ENCODE measurements around the gene EYS.

EYS gene

DNA sequence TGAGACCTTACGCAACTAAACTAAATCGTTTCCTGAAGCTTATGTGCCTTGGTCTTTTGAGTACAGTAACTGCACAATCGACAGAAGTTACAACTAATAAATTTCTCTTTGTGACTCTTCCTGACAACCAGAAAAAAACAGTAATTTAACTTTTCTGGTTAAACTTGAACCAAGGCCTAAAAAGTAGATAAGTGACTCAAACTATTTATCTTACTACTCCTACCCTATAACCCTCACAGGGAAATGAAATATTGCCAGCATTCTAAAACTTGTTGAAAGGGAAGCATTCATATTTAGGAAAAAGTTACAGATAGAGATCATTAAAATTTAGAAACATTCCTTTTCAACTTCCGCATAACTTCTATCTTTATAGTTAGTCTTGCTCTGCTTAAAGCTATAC is 1034.4 kb downstream of the EYS start:
- DNase-seq (ENCODE audit: low spot score) (no peak), FAIRE-seq (no peak)

DNA sequence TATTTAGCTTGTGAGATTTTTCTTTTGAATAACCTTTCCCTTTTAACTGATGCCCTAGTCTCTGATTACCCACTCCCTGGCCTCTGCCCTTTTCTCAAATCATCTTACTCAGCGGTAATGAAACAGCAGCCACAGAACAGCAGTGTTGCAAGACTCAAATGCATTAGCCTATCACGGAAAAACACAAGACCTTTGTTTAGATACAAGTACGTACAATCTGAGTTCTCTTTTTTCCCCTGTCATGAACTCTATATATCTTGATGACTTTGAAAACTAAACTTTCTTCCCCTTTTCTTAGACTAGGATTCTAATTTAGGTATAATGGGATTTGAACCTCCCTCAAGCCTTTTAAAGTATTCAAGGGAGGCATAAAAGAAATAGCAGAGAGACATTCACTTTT is 1034.9 kb downstream of the EYS start:
- DNase-seq (ENCODE audit: low spot score), result no peak
- no peak for FAIRE-seq

DNA sequence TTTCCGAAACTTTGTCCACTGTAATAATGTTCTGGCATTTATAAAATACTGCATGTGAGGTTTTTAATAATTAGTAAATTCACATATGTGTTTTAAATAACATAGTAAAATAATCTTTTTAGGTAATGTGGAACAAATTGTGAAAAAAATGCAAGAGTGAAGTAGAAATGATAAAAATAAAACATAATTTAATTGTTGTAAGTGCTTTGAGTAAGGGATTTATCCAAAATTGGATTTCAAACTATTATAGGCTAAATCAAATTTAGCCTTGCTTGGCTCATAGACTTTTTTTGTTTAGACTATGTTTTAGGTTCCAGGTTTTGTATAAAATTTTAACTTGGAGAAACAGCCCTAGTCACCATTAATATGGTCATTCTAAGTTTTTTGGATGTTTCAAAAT is 1041.9 kb downstream of the EYS start:
- FAIRE-seq (no peak), DNase-seq (ENCODE audit: low spot score) (no peak)

DNA sequence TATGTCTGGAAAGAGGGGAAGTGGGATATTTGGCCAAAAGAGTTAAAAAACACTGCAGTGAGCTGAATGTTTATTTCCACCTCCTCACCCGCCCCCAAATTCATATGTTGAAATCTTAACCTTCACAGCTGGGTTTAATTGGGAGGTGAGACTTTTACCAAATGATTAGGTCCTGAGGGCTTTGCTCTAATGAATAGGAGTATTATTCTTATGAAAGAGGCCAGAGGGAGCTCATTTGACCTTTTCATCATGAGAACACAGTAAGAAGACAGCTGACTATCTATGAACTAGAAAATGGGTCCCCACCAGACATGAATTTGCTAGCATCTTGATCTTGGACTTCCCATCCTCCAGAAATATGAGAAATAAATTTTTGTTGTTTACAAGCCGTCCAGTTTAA is 1042.5 kb downstream of the EYS start:
- no peak for FAIRE-seq

DNA sequence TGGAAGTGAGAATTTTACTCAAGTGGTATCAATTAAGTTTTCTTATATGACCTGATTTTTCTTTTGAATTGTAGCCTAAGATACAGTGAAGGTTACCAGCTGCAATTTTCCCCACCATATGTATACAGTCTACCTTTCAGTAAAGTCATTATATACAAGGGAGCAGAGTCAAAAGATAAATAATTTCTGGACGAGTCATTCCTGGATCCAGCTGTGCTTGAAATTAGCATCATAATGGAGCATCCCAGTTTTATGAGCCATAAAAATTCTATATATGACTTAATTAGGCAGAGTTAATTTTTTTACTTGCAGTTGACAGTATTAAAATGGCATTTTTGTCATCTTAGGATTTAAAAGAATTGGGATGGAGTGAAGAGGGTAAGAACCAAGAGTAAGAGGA is 1063.0 kb downstream of the EYS start:
- FAIRE-seq (no peak), DNase-seq (ENCODE audit: low spot score) (no peak)

More for the DNA sequence above, 1042.5 kb downstream of the EYS start:
- DNase-seq (ENCODE audit: low spot score), result no peak

DNA sequence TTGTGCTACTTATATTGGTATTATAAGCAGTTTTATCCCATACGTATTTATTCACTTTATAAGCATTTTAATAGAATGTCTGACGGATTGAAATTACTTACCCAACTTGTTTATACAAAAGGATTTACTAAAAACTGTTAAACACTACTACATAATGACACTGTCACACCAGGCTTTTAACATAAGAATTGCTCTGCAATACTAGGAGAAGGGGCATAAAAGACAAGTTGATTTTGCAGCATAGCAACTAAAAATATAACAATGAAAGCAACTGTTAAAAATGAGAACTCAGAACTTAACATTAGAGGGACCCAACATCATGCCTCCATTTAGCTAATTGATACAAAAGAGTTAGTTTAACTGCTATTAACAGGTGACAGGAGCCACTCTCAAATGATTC is 1076.1 kb downstream of the EYS start:
- DNase-seq (ENCODE audit: low spot score) (no peak), FAIRE-seq (no peak)

DNA sequence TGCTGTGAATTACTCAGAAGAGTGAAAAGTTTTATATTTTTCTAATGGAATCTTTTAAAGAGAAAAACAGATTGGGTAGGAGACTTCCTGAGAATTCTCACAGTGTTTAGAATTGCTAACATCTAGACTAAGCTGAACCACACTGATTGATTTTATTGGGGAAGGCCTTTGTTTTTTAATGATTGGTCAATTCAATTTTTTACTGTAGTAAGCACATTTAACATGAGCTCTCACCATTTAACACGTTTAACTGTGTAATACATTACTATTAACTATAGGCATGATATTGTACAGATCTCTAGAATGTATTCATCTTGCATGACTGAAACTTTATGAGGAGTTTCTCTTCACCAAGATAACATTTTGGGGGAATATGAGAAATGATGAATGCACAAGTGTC is 1084.1 kb downstream of the EYS start:
- DNase-seq (ENCODE audit: low spot score) (no peak), FAIRE-seq (no peak)

DNA sequence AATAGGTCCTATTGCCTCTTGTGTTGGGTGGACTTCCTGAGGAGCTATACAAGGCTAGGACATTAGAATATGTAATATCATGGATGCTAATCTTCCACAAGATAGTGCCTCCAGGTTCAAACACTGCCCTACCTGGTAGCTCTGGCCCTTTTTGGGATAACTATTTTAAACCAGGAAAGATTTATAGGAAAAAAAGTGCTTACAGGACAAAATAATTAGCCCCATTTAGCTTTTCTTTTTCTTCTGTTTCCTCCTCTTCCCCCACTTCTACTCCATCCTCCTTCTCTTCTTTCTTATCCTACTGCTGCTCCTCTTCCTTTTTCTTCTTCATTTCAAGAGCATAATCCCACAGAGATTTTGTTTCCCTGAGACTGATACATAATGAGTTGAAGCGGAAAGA is 1104.0 kb downstream of the EYS start:
- FAIRE-seq (no peak), DNase-seq (ENCODE audit: low spot score) (no peak)

DNA sequence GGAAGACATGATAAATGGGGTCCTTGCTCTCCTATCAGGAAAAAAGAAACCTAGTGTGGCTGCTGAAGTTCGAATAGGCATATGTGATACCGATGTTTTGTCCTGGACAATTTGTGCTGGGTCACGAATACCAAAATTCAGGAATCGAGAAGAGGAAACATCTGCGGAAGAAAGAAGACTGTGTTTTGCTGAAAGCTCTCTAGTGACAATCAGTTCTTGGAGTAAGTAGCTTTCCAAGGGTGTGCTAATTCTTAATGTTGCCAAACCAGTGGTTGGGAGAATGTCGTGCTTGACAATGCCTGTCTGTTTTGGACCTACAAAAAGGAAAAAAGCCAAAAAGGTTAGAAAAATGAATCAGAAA is 1115.4 kb downstream of the EYS start:
- no peak for DNase-seq (ENCODE audit: low spot score)
- FAIRE-seq, result no peak

DNA sequence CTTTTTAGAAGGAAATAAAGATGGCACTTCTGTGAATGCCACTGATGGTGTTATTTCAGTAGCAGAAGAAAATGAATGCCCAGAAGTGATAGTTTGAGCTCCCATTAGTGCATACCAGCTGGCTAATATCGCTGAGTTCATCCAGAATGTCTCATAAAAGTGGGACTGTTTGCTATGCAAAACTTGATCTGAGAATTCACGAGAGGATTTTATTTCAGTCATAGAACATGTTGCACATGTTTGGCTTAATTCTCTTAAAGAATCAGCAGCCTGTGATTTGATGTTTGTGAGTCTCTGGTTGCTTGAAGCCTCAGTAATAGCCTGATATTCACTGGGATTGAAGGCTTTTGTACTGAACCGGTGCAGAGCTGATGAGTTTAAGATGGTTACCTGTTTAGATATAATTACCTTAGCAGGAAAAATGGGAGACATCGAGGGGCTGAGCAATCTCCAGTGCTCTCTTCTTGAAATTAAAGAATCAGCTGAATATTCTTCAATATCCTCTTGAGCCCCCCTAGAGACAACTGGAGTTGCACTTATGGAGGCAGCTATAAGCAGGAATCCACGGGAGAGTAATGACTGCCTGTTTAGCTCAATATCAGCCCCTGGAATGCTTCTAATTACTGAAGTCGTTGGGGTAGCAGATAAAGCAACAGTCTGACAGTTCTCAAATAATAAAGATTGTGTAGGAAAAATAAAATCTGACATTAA is 1115.9 kb downstream of the EYS start:
- FAIRE-seq (no peak), DNase-seq (ENCODE audit: low spot score) (no peak)

DNA sequence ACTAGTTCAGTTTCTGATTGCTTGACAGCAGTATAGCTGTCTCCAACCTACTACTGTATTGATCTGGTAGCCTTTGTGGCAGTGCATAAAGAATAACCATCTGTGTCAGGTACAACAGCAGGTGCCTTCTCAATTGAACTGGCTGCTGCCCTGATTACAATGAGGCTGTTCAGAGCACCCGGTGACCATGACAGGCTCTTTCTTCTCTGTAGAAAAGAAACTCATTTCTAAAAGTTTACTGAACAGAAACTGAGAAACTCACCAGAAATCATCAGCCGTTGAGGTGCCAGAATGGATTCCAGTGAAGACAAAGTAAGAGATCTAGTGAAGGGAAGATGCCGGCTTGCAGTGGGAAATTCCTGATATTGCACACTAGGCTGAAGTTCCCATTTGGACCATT is 1117.1 kb downstream of the EYS start:
- DNase-seq (ENCODE audit: low spot score) (no peak), FAIRE-seq (no peak)

DNA sequence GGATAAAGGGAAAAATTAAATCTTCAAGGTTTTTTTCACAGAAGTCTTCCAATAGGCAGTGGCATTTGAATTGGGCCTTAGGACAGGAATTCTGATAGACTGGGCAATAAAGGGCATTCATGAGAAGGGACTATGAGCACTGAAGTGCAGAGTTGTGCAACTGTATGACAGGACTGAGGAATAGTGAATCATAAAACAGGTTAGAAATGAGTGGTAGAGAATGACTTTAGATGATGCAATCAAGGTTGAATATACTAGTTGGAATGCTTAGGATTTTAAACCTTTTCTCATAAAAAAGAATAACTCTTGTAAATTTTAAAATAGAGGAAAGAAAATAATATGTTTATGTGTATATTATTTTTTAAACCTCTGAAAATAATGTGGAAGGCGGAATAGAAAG is 1126.7 kb downstream of the EYS start:
- FAIRE-seq, result peak; percentile 54
- DNase-seq (ENCODE audit: low spot score), result peak; percentile 36

DNA sequence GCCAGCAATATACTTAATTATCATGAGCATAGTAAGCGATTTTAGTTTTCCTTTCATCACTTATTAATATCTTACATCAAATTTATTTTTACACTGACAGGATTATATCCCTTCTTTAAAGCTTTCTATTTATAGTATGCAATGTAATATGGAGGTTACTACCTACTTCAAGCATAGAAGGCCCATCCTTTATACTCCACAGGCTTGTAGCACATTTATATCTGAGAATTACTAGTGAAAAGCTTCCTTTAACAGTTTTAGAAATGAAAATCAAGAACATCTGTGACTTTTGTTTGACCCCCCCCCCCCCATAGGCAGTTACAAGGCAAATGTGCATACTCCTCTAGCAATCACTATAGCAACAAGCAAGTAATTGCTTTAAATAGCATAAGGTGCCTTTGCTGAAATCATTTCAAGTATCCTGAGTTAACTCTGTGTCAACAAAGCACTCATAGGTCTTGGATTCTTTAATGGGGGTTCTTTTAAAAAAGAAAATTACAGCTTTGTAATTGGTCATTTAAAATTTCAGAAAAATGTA is 1153.7 kb downstream of the EYS start:
- FAIRE-seq (no peak), DNase-seq (ENCODE audit: low spot score) (no peak)

DNA sequence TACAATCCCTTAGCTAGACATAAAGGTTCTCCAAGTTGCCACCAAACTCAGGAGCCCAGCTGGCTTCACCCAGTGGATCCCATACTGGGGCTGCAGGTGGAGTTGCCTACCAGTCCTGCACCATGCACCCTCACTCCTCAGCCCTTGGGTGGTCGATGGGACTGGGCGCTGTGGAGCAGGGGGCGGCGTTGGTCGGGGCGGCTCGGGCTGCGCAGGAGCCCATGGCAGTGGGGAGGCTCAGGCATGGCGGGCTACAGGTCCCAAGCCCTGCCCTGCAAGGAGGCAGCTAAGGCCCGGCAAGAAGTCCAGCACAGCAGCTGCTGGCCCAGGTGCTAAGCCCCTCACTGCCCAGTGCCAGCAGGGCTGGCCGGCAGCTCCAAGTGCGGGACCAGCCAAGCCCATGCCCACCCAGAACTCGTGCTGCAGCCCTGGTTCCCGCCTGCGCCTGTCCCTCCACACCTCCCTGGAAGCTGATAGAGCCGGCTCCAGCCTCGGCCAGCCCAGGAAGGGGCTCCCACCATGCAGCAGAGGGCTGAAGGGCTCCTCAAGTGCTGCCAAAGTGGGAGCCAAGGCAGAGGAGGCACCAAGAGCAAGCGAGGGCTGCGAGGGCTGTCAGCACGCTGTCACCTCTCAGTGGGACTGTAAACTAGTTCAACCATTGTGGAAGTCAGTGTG is 1159.3 kb downstream of the EYS start:
- FAIRE-seq, result no peak
- DNase-seq (ENCODE audit: low spot score), result no peak

DNA sequence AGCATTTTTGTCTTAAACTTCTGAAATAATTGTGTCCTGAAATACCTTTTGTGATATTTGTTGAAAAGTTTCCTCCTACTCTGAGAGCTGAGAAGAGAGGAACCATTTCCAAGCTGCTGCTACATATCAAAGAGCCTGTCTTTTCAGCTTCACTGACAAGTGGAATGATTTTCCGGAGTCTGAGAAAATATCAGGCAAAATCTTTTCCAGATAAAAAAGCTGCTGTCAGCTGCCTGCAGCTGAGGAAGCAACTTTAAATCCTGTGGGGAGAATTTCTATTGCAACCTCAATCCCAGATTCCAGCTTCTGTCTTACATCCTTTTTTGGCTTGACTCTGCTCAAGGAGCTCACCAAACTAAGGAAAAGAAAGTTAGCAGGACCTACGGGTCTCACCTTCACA is 1167.1 kb downstream of the EYS start:
- no peak for FAIRE-seq
- no peak for DNase-seq (ENCODE audit: low spot score)

DNA sequence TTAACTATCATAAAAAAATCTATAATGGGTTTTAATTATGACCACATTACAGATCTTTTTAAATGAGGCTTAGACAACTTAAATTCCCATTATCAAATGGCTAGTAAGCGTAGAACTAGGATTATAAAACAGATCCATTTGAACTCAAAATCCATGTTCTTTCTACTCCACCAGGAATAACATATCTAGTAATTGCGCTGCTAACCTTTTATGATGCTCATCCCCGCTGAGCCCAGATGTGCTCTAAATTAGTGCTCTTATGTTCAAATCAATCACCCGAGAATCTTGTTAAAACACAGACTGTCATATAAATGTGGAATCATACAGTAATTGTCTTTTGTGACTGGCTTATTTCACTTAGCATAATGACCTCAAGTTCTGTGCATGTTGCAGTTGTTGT is 1168.3 kb downstream of the EYS start:
- FAIRE-seq (no peak), DNase-seq (ENCODE audit: low spot score) (no peak)

DNA sequence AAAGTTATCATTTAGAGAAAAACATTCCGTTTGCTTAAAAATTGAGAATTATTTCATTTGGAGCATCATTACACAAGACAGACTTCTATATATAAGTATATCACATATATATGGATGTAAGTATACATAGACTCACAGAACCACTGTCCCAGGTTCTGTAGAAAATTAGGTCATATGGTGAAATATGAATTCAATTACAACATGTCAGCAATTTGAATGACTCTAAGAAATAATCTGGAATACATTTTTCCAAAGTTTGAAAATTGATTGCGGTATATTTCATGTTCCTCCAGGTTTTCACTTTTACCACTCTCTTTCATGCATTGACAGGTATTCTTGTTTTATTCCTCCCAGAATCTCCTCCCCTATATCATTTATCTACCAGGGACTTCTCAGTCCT is 1179.1 kb downstream of the EYS start:
- FAIRE-seq, result no peak
- no peak for DNase-seq (ENCODE audit: low spot score)

DNA sequence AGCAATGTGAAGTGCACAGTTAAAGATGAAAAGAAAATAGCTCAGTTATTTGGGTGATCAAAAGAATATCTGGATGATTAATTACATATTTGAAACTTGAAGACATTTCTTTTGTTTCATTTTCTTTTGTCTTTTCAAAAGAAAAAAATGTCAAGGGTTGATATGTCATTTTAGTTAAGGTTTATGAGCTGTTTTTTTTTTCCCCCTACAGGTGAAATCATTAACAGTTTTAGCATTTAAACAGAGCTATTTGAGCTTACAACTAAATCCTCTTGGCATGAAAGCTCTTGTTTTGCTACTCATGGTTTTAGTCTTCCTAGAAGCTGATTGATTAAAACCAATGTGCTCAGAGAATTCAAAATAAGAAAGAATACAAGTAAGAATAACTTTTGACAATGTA is 1184.2 kb downstream of the EYS start:
- no peak for FAIRE-seq
- no peak for DNase-seq (ENCODE audit: low spot score)

DNA sequence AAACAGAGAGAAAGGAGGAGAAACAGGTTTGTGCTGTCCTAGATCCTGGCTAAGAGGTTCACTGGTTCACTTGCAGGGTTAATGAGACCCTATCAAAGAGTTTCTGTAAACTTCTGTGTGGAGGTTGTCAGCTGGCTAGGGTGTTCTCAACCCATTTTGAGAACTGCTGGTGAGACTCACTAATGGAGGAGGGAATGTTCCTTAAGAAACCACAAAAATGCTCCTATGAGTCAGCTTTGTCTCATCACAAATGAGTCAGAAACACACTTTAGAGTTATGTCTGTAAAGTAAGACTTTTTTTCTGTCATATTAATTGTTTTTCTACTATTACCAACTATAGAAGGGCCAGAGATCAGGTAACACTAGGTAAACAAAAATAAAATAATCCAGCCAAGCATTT is 1187.0 kb downstream of the EYS start:
- FAIRE-seq (peak; percentile 97), DNase-seq (ENCODE audit: low spot score) (peak; percentile 76)

DNA sequence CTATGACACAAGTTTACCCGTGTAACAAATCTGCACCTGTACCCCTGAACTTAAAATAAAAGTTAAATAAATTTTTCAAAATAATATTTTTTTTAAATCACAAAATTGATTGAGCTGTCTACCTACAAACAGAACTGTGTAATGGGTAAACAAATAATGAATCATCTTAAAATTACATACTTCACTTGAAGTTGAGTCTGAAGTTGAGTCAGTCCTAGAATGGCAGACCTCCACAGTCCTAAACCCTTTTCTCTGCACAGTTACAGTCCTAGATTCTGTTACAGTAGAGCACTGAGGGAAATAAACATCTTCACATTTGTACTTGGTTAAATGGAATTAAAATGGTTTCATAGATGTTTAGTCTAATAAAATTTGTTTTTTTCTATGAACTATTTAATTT is 1190.6 kb downstream of the EYS start:
- no peak for FAIRE-seq

DNA sequence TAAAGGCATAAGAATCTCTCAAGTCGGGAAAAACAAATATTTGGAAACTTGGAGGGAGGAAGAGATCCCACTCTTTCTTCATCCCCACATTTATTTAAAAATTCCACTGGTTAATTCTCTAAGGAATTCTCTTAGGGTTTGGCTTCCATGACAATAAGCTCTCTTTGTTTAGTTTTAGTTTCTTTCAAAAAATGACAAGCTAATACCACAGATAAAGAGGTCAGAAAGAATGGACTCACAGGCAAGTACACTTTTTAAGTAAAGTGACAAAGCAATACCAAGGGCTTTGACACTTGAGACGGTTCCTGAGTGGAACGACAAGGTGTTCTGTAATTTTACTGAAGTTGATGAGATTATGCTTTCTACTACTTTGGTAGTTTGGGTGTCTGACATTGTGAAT is 1199.4 kb downstream of the EYS start:
- DNase-seq (ENCODE audit: low spot score), result no peak
- no peak for FAIRE-seq

More for the DNA sequence above, 1190.6 kb downstream of the EYS start:
- no peak for DNase-seq (ENCODE audit: low spot score)

DNA sequence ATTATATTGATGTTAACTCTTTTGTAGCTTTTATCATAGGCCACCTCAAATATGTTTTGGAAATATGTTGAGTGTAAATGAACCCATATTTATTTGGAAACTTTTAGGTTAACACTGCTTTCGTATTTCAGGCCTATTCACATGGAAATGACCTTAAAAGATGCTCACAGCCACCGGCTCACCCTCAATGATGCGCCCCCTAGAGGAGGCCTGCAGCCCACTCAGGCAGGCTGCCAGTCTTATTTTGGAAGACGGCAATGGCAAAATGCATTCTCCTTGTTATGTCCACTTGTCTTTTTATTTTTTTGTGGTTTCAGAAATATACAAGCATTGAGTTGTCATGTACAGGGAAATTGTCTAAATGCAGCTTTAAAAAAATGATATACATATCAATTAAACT is 1201.7 kb downstream of the EYS start:
- DNase-seq (ENCODE audit: low spot score) (no peak), FAIRE-seq (no peak)

DNA sequence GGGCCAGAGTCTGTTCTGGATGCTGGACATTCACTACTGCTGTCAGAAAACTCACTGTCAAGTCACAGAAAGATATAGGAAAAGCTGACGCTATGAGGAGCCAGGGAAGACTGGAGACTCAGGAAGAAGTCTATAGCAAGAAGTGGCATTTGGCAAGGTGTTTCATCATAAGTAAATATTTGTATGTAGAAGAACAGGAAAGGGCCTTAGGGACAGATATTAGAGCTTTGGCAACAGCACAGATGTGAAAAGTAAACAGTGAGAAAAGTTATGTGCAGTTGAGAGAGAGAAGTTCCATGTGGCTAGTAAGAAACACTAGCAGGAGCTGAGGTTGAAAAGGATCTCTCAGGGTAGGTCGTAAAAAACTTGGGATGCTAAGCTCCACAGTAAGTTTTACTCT is 1202.5 kb downstream of the EYS start:
- DNase-seq (ENCODE audit: low spot score) (no peak), FAIRE-seq (no peak)
